ENCODE measurements around the gene RABGGTA.

The RABGGTA gene

DNA sequence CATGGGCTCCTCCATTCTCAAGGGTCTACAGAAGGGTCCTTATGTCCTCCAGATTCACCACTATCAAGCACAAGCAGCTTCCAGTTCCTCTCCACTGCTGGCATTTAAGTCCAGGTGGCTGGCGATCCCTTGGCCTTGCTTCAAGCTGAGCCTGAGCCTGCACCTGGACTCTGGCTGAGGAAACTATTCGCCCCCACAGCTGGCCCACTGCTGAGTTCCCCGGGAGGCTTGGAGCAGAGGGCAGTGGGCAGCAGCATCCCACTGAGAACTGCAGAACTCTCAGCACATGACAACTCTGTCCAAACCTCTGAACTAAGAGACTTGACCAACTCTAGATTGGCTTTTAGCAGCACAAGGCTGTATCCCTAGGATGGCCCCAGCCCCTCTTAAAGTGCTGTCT is 11.3 kb upstream of the RABGGTA start:
- Histone ChIP-seq H3K27me3 (ENCODE audit: insufficient read depth, poor library complexity, severe bottlenecking) (no peaks in the 10 kb centered on the region), H3K27ac (replicated peaks) (no peak overlapping the region), H3K4me3 (replicated peaks; ENCODE audit: insufficient read depth, low read length) (no peak overlapping the region)
- no peak for TF ChIP-seq SPI1 (IDR thresholded peaks at IDR 0.05; ENCODE audit: borderline replicate concordance, low read depth)
- TF ChIP-seq POLR2AphosphoS5 (IDR thresholded peaks at IDR 0.05; ENCODE audit: low read depth): no peak
- TF ChIP-seq GABPA (IDR thresholded peaks at IDR 0.05; ENCODE audit: low read depth): no peak
- DNase-seq (ENCODE audit: low read depth in 1 of 2, low spot score in 1 of 2): no peak

DNA sequence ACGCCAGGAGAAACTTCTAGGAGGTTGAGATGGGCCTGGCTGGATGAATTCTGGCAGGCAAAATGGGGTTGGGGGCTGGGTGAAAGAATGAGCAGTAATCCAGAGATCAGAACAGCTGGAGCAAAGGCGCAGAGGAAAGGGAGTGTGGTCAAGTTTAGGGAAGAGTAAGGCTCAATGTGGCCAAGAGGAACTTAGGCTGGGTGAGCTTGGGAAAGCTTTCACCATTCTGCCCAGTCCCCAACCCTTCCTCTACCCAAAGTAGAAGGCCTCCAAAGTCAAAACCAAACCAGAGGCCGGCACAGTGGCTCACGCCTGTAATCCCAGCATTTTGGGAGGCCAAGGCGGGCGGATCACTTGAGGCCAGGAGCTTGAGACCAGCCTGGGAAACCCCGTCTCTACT is 10.2 kb upstream of the RABGGTA start:
- peak in 1 of 2 experiments; percentile 48 for DNase-seq (ENCODE audit: low read depth in 1 of 2, low spot score in 1 of 2)
- TF ChIP-seq, protein P1, sequence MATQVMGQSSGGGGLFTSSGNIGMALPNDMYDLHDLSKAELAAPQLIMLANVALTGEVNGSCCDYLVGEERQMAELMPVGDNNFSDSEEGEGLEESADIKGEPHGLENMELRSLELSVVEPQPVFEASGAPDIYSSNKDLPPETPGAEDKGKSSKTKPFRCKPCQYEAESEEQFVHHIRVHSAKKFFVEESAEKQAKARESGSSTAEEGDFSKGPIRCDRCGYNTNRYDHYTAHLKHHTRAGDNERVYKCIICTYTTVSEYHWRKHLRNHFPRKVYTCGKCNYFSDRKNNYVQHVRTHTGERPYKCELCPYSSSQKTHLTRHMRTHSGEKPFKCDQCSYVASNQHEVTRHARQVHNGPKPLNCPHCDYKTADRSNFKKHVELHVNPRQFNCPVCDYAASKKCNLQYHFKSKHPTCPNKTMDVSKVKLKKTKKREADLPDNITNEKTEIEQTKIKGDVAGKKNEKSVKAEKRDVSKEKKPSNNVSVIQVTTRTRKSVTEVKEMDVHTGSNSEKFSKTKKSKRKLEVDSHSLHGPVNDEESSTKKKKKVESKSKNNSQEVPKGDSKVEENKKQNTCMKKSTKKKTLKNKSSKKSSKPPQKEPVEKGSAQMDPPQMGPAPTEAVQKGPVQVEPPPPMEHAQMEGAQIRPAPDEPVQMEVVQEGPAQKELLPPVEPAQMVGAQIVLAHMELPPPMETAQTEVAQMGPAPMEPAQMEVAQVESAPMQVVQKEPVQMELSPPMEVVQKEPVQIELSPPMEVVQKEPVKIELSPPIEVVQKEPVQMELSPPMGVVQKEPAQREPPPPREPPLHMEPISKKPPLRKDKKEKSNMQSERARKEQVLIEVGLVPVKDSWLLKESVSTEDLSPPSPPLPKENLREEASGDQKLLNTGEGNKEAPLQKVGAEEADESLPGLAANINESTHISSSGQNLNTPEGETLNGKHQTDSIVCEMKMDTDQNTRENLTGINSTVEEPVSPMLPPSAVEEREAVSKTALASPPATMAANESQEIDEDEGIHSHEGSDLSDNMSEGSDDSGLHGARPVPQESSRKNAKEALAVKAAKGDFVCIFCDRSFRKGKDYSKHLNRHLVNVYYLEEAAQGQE (IDR thresholded peaks at IDR 0.05; ENCODE audit: insufficient replicate concordance, low read depth): no peak
- TF ChIP-seq POLR2AphosphoS5 (IDR thresholded peaks at IDR 0.05; ENCODE audit: low read depth) (no peak), GABPA (IDR thresholded peaks at IDR 0.05; ENCODE audit: low read depth) (no peak), SPI1 (IDR thresholded peaks at IDR 0.05; ENCODE audit: borderline replicate concordance, low read depth) (no peak; the same call in 1 of the 2 replicates)
- TF ChIP-seq, protein P2, sequence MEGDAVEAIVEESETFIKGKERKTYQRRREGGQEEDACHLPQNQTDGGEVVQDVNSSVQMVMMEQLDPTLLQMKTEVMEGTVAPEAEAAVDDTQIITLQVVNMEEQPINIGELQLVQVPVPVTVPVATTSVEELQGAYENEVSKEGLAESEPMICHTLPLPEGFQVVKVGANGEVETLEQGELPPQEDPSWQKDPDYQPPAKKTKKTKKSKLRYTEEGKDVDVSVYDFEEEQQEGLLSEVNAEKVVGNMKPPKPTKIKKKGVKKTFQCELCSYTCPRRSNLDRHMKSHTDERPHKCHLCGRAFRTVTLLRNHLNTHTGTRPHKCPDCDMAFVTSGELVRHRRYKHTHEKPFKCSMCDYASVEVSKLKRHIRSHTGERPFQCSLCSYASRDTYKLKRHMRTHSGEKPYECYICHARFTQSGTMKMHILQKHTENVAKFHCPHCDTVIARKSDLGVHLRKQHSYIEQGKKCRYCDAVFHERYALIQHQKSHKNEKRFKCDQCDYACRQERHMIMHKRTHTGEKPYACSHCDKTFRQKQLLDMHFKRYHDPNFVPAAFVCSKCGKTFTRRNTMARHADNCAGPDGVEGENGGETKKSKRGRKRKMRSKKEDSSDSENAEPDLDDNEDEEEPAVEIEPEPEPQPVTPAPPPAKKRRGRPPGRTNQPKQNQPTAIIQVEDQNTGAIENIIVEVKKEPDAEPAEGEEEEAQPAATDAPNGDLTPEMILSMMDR (IDR thresholded peaks at IDR 0.05; ENCODE audit: insufficient read depth, low read length): no peak
- Histone ChIP-seq H3K27ac (replicated peaks) (peak overlapping the region; percentile 36), H3K27me3 (ENCODE audit: insufficient read depth, poor library complexity, severe bottlenecking) (no peaks in the 10 kb centered on the region), H3K4me3 (replicated peaks; ENCODE audit: insufficient read depth, low read length) (no peak overlapping the region)

DNA sequence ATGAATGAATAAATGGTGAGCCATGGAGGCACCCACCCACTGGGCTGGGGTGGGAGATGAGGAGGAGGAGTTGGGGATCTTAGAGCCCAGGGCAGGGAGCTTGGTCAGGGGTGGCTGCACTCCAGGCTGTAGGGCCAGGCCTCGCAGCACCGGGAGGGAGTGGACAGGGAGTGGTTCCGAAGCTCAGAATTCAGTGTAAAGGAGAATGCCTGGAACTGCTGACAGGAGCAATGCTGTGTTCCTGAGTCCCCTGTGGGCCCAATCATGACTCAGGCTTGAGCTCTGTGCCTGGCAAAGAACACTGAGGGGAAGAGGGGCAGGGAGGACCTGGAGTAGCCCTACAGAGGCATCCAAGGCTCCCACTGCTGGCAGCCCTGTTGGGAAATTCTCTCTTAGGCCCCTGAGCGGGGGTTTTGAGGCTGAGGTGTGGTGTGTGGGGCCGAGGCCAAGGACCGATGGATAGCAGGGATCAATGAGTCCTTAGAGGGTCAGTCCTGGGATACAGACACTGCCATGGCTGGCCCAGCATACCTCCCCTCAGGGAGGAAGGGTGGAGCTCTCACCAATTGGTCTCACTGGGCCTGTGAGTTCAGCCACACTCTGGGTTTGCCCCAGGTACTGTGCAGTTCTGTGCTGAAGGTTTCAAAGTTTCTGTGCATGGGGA is 9.5 kb upstream of the RABGGTA start:
- Histone ChIP-seq H3K27me3 (ENCODE audit: insufficient read depth, poor library complexity, severe bottlenecking) (no peaks in the 10 kb centered on the region), H3K4me3 (replicated peaks; ENCODE audit: insufficient read depth, low read length) (no peak overlapping the region), H3K27ac (replicated peaks) (peak overlapping the region; percentile 9; the same call in 1 of the 2 replicates)
- DNase-seq (ENCODE audit: low read depth in 1 of 2, low spot score in 1 of 2): no peak
- TF ChIP-seq, protein P1 (IDR thresholded peaks at IDR 0.05; ENCODE audit: insufficient replicate concordance, low read depth): no peak
- TF ChIP-seq GABPA (IDR thresholded peaks at IDR 0.05; ENCODE audit: low read depth): no peak

DNA sequence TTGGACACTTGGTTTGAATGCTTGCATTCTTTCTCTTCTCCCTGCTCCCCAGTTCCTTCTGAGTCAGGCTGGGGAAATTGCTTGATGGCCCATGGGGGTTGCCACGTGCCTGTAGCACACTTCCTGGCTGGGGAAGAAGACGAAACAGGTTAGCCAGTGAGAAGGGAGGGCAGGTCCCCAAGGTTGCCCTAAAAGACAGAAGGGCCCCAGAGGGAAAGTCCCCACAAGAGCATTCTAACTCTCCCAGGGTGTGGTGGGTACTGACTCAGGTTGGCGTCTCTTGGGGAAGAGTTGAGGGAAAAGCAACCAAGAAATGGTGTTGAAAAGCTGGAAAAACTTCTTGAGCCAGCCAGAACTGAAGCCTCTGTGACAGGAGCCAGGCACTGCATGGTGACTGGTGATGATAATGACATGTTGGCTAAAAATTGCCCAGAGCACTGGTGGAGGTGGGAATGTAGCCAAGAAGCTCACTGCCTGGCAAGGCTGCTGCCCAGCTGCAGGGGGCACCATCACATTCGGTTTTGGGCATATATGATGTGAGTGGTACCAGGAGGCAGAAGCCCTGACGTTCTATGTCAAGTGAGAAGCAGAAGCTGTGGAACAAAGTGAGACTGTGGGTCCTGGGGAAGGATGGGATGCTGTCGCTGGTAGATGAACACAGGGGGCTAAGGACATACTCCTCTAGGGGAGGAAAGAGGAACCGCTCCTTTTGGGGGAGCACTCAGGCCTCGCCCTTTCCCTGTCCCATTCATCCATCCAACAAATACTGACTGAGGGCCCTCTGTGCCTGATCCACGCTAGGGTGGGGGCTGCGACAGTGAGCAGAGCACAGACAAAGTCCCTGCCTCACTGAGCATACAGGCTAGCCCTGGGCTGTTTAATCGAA is 8.1 kb upstream of the RABGGTA start:
- Histone ChIP-seq H3K27me3 (ENCODE audit: insufficient read depth, poor library complexity, severe bottlenecking) (no peaks in the 10 kb centered on the region), H3K4me3 (replicated peaks; ENCODE audit: insufficient read depth, low read length) (no peak overlapping the region), H3K27ac (replicated peaks) (peak overlapping the region; percentile 47)
- TF ChIP-seq, protein P2 (IDR thresholded peaks at IDR 0.05; ENCODE audit: insufficient read depth, low read length): peak; percentile 29
- TF ChIP-seq, protein P1 (IDR thresholded peaks at IDR 0.05; ENCODE audit: insufficient replicate concordance, low read depth): no peak
- peak in 1 of 2 experiments; percentile 70 for DNase-seq (ENCODE audit: low read depth in 1 of 2, low spot score in 1 of 2)
